Uterus (tissue), 2 donors: ENCODE data around the gene NDUFB11.

Experiments used
- POLR2A ChIP-seq, 2 donors: fragments of 450-650 bp; IDR thresholded peaks; one replicate each; pipeline ENCODE4 v1.6.1; 2016; ENCODE audit warnings: antibody characterized with exemption in 2 of 2, mild to moderate bottlenecking in 1 of 2, moderate library complexity in 1 of 2
- TF ChIP-seq, protein P1 (sequence below), 4 experiments: fragments of 200-600 bp in 2 of 4; fragments of 450-650 bp in 2 of 4; sonication (generic) in 2 of 4; IDR thresholded peaks; one replicate each; pipeline ENCODE4 v1.5.1; 2016 to 2019; ENCODE audit warnings: antibody characterized with exemption in 4 of 4, mild to moderate bottlenecking in 2 of 4, moderate library complexity in 1 of 4

GRCh38 chrX:47158781-47159180, 14.3 kb upstream of the NDUFB11 start:
- TF ChIP-seq, protein P1, sequence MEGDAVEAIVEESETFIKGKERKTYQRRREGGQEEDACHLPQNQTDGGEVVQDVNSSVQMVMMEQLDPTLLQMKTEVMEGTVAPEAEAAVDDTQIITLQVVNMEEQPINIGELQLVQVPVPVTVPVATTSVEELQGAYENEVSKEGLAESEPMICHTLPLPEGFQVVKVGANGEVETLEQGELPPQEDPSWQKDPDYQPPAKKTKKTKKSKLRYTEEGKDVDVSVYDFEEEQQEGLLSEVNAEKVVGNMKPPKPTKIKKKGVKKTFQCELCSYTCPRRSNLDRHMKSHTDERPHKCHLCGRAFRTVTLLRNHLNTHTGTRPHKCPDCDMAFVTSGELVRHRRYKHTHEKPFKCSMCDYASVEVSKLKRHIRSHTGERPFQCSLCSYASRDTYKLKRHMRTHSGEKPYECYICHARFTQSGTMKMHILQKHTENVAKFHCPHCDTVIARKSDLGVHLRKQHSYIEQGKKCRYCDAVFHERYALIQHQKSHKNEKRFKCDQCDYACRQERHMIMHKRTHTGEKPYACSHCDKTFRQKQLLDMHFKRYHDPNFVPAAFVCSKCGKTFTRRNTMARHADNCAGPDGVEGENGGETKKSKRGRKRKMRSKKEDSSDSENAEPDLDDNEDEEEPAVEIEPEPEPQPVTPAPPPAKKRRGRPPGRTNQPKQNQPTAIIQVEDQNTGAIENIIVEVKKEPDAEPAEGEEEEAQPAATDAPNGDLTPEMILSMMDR (IDR thresholded peaks at IDR 0.05) = no peak
- TF ChIP-seq POLR2A (IDR thresholded peaks at IDR 0.05) = no peak
